Left renal cortex interstitium (tissue), 4 donors: ENCODE results near the gene PPP1R14B. TPM values are rescaled to one million over a fixed set of nuclear protein-coding genes. Genes with fewer than 3 reads are reported as not detected.

ENCODE experiments used
- polyA plus RNA-seq, 4 donors: library from polyadenylated mRNA; unstranded; fragments of 120-200 nt; gene quantifications; one replicate each; pipeline ENCODE4 v1.2.1, GENCODE V29; 2013; ENCODE audit not compliant: insufficient read length in 4 of 4

Gene PPP1R14B
- polyA plus RNA-seq, 4 donors, result 53.8 to 117 (median 76.0) TPM

Other genes with a start within 250 kb of the PPP1R14B start
- gene FLRT1, start 211.0 kb downstream of the PPP1R14B start, polyA plus RNA-seq, result 1 to 10 TPM; 2.5 to 4.6 (median 3.2) TPM
- gene MACROD1, start 80.8 kb downstream of the PPP1R14B start, polyA plus RNA-seq, result 10 to 100 TPM; 15.1 to 23.2 (median 19.5) TPM
- 100 to 1,000 TPM; 156 to 207 (median 187) TPM for gene STIP1, start 60.8 kb downstream of the PPP1R14B start, polyA plus RNA-seq
- gene FERMT3, start 40.2 kb downstream of the PPP1R14B start, polyA plus RNA-seq, result 1 to 10 TPM; 4.4 to 8.1 (median 4.9) TPM
- 10 to 100 TPM; 32.9 to 58.5 (median 48.2) TPM for gene TRPT1, start 20.8 kb downstream of the PPP1R14B start, polyA plus RNA-seq
- gene NUDT22, start 20.7 kb downstream of the PPP1R14B start, polyA plus RNA-seq, result 10 to 100 TPM; 21.4 to 41.4 (median 32.5) TPM
- gene DNAJC4, start 16.4 kb downstream of the PPP1R14B start, polyA plus RNA-seq, result 10 to 100 TPM; 54.6 to 78.9 (median 72.2) TPM
- 100 to 1,000 TPM in 2 of 4 donors, 10 to 100 TPM in 2; 76.6 to 116 (median 99.7) TPM for gene VEGFB, start 12.4 kb downstream of the PPP1R14B start, polyA plus RNA-seq
- gene FKBP2, start 5.8 kb downstream of the PPP1R14B start, polyA plus RNA-seq, result 100 to 1,000 TPM in 2 of 4 donors, 10 to 100 TPM in 2; 94.5 to 110 (median 102) TPM
- 10 to 100 TPM; 11.8 to 17.5 (median 14.8) TPM for gene PLCB3, start 4.6 kb upstream of the PPP1R14B start, polyA plus RNA-seq
- 10 to 100 TPM; 44.2 to 72.0 (median 57.1) TPM for gene BAD, start 37.7 kb upstream of the PPP1R14B start, polyA plus RNA-seq
- 10 to 100 TPM; 25.6 to 52.9 (median 40.4) TPM for gene GPR137, start 38.9 kb upstream of the PPP1R14B start, polyA plus RNA-seq
- gene KCNK4, start 44.4 kb upstream of the PPP1R14B start, polyA plus RNA-seq, result under 1 TPM in 1 of 4 donors, not detected in 3; 0.09 TPM
- gene CATSPERZ, start 53.4 kb upstream of the PPP1R14B start, polyA plus RNA-seq, result under 1 TPM in 1 of 4 donors, not detected in 3; 0.19 TPM
- 10 to 100 TPM; 17.9 to 31.1 (median 26.0) TPM for gene ESRRA, start 58.6 kb upstream of the PPP1R14B start, polyA plus RNA-seq
- gene TRMT112, start 70.6 kb upstream of the PPP1R14B start, polyA plus RNA-seq, result 100 to 1,000 TPM; 209 to 285 (median 235) TPM
- gene PRDX5, start 71.2 kb upstream of the PPP1R14B start, polyA plus RNA-seq, result 100 to 1,000 TPM; 187 to 282 (median 212) TPM
- 1 to 10 TPM; 2.7 to 4.6 (median 3.7) TPM for gene CCDC88B, start 93.3 kb upstream of the PPP1R14B start, polyA plus RNA-seq
- gene RPS6KA4, start 112.2 kb upstream of the PPP1R14B start, polyA plus RNA-seq, result 10 to 100 TPM; 11.0 to 17.4 (median 15.0) TPM